HepG2 (cell line): ENCODE data around the gene HTR6. TPM values are rescaled to one million over a fixed set of nuclear protein-coding genes. Genes with fewer than 3 reads are reported as not detected.
A peak's percentile ranks its signal among the peaks of the same experiment; 100 is the strongest.

Experiments
- ATAC-seq: fragments of 200-7000 bp; cut with Tn5 transposase; 3 replicates; pipeline ENCODE4 v1.9.1; 2020; ENCODE audit warnings: mild to moderate bottlenecking, moderate library complexity
- BruUV-seq: library from RNA; stranded (reverse); fragments of 400-500 nt; replicated peaks from 2 replicates; lab custom pipeline; 2021; lab: Mats Ljungman, UMichigan
- CTCF ChIA-PET: fragments of 300-600 bp; formaldehyde crosslinking; extraction: SDS; loops from one replicate; lab custom pipeline; 2021; ENCODE audit warnings: low total read pairs, inconsistent platforms, low intra/inter-chr PET ratio; lab: Yijun Ruan, JAX
- POLR2A ChIA-PET: fragments of 350-600 bp; sonication (Branson Sonifier 250); formaldehyde crosslinking; loops from one replicate; lab custom pipeline; 2020; ENCODE audit warnings: antibody characterized with exemption, inconsistent platforms; lab: Yijun Ruan, JAX
- DNase-seq: peaks from one replicate; pipeline ENCODE4 v3.0.0-alpha.2; 2015; ENCODE audit warnings: low spot score
- FAIRE-seq: peaks from 3 replicates; lab custom pipeline; 2011; peaks lifted over from hg19 to GRCh38; lab: Jason Lieb, UNC
- H2AFZ ChIP-seq: one replicate; pipeline ENCODE4 v1.6.1; 2011; ENCODE audit warnings: low read length, inconsistent platforms
- H3K27ac ChIP-seq: fragments of 300-600 bp; 3 replicates; pipeline ENCODE4 v1.8.0; 2011; ENCODE audit warnings: mixed run types, mild to moderate bottlenecking, mixed read lengths, low read length, inconsistent platforms; ENCODE audit not compliant: insufficient read depth; ENCODE audit errors: extremely low read length
- H3K27me3 ChIP-seq, 2 experiments: fragments of 200-600 bp in 1 of 2; 2 replicates in 1 of 2; 3 replicates in 1 of 2; pipeline versions ENCODE4 v1.6.0 to v1.8.0; 2011; ENCODE audit warnings: low read length in 2 of 2, mild to moderate bottlenecking in 2 of 2, moderate library complexity in 2 of 2, inconsistent platforms in 1 of 2; ENCODE audit not compliant: insufficient read depth in 2 of 2, control insufficient read depth in 1 of 2
- H3K36me3 ChIP-seq, 2 experiments: fragments of 200-600 bp in 1 of 2; replicated peaks in 1 of 2; 2 replicates in 1 of 2; 3 replicates in 1 of 2; pipeline versions ENCODE4 v1.5.1 to v1.8.0; 2011; ENCODE audit warnings: low read length in 2 of 2, inconsistent platforms in 1 of 2; ENCODE audit not compliant: insufficient read depth in 2 of 2, control insufficient read depth in 1 of 2
- H3K4me1 ChIP-seq: 2 replicates; pipeline ENCODE4 v1.5.1; 2012; ENCODE audit warnings: low read length, inconsistent platforms; ENCODE audit not compliant: insufficient read depth
- H3K4me2 ChIP-seq: 2 replicates; pipeline ENCODE4 v1.6.0; 2011; ENCODE audit warnings: low read depth, low read length, inconsistent platforms
- H3K4me3 ChIP-seq, 3 experiments: fragments of 200-600 bp in 1 of 3; sonication (generic), shearing (Covaris generic) in 1 of 3; replicated peaks in 1 of 3; 2 replicates each; pipeline ENCODE4 v1.5.1; 2011 to 2016; ENCODE audit warnings: low read length in 3 of 3, inconsistent platforms in 2 of 3, low read depth in 2 of 3, mild to moderate bottlenecking in 2 of 3, control low read depth in 1 of 3, mixed read lengths in 1 of 3; ENCODE audit not compliant: insufficient read depth in 1 of 3
- H3K79me2 ChIP-seq: one replicate; pipeline ENCODE4 v1.6.1; 2011; ENCODE audit warnings: low read length, inconsistent platforms; ENCODE audit not compliant: insufficient read depth
- H3K9ac ChIP-seq: 2 replicates; pipeline ENCODE4 v1.6.0; 2011; ENCODE audit warnings: mild to moderate bottlenecking, low read depth, low read length, inconsistent platforms; ENCODE audit not compliant: insufficient read depth
- H3K9me3 ChIP-seq: 2 replicates; pipeline ENCODE4 v1.5.1; 2012; ENCODE audit warnings: mild to moderate bottlenecking, low read length
- H4K20me1 ChIP-seq: 2 replicates; pipeline ENCODE4 v1.6.0; 2011; ENCODE audit warnings: inconsistent platforms, mild to moderate bottlenecking, low read length, moderate library complexity; ENCODE audit not compliant: insufficient read depth
- ATRX ChIP-seq: sonication (generic); formaldehyde crosslinking; IDR thresholded peaks from 2 replicates; pipeline ENCODE4 v1.4.0; 2020; ENCODE audit warnings: missing genetic modification reagents, borderline replicate concordance
- BHLHE40 ChIP-seq: IDR thresholded peaks from 2 replicates; pipeline ENCODE4 v1.6.1; 2011; ENCODE audit warnings: low read length, improper control_type of control experiment
- E2F1 ChIP-seq: sonication (generic); formaldehyde crosslinking; IDR thresholded peaks from 2 replicates; pipeline ENCODE4 v1.5.0; 2020; ENCODE audit warnings: missing genetic modification reagents
- MAFG ChIP-seq: sonication (generic); formaldehyde crosslinking; IDR thresholded peaks from 2 replicates; pipeline ENCODE4 v1.5.1; 2020; ENCODE audit warnings: mild to moderate bottlenecking, missing genetic modification reagents
- MAFK ChIP-seq, 2 experiments: IDR thresholded peaks in 1 of 2; conservative IDR thresholded peaks in 1 of 2; 2 replicates each; pipeline ENCODE4 v1.6.1; 2011; ENCODE audit warnings: improper control_type of control experiment in 2 of 2, low read length in 2 of 2
- MYPOP ChIP-seq: sonication (generic); formaldehyde crosslinking; IDR thresholded peaks from 2 replicates; pipeline ENCODE4 v1.8.1; 2023; ENCODE audit warnings: mild to moderate bottlenecking, moderate library complexity, missing genetic modification reagents
- PATZ1 ChIP-seq: sonication (generic); formaldehyde crosslinking; IDR thresholded peaks from 2 replicates; pipeline ENCODE4 v1.4.0; 2020; ENCODE audit warnings: missing genetic modification reagents
- SATB2 ChIP-seq: sonication (generic); formaldehyde crosslinking; IDR thresholded peaks from 2 replicates; pipeline ENCODE4 v1.5.0; 2020; ENCODE audit warnings: missing genetic modification reagents
- SIN3B ChIP-seq: fragments of 150-350 bp; IDR thresholded peaks from 2 replicates; pipeline ENCODE4 v1.6.1; 2014; ENCODE audit warnings: low read length
- SRF ChIP-seq: IDR thresholded peaks from 2 replicates; pipeline ENCODE4 v1.6.1; 2011; ENCODE audit warnings: mild to moderate bottlenecking, low read depth, low read length, moderate library complexity
- STAG1 ChIP-seq: sonication (generic); formaldehyde crosslinking; IDR thresholded peaks from 2 replicates; pipeline ENCODE4 v1.4.0; 2020; ENCODE audit warnings: missing genetic modification reagents
- ZNF333 ChIP-seq: sonication (generic); formaldehyde crosslinking; IDR thresholded peaks from 2 replicates; pipeline ENCODE4 v1.4.0; 2020; ENCODE audit warnings: mild to moderate bottlenecking, missing genetic modification reagents, borderline replicate concordance
- ZNF343 ChIP-seq: sonication (generic); formaldehyde crosslinking; IDR thresholded peaks from 2 replicates; pipeline ENCODE4 v1.4.0; 2020; ENCODE audit warnings: mild to moderate bottlenecking, missing genetic modification reagents
- ZNF382 ChIP-seq: sonication (generic); formaldehyde crosslinking; IDR thresholded peaks from 2 replicates; pipeline ENCODE4 v1.5.0; 2020; ENCODE audit warnings: missing genetic modification reagents, mild to moderate bottlenecking, borderline replicate concordance
- ZNF652 ChIP-seq: IDR thresholded peaks from 2 replicates; pipeline ENCODE4 v1.6.1; 2016; ENCODE audit warnings: low read depth, borderline replicate concordance
- ZNF672 ChIP-seq: sonication (generic); formaldehyde crosslinking; IDR thresholded peaks from 2 replicates; pipeline ENCODE4 v1.8.1; 2022; ENCODE audit warnings: missing genetic modification reagents
- ZNF737 ChIP-seq: sonication (generic); formaldehyde crosslinking; IDR thresholded peaks from 2 replicates; pipeline ENCODE4 v1.5.0; 2020; ENCODE audit warnings: missing genetic modification reagents, mild to moderate bottlenecking, borderline replicate concordance
- ZNF768 ChIP-seq: sonication (generic); formaldehyde crosslinking; IDR thresholded peaks from 2 replicates; pipeline ENCODE4 v1.4.0; 2020; ENCODE audit warnings: missing genetic modification reagents
- ZSCAN30 ChIP-seq: sonication (generic); formaldehyde crosslinking; IDR thresholded peaks from 2 replicates; pipeline ENCODE4 v1.5.0; 2020; ENCODE audit warnings: mild to moderate bottlenecking, missing genetic modification reagents
- ZZZ3 ChIP-seq: sonication (generic); formaldehyde crosslinking; IDR thresholded peaks from 2 replicates; pipeline ENCODE4 v1.4.0; 2020; ENCODE audit warnings: missing genetic modification reagents, mild to moderate bottlenecking, borderline replicate concordance
- WGBS: methylation state at CpG from one replicate; pipeline ENCODE4 v1.1.6; 2017; ENCODE audit warnings: low lambda C conversion rate; 5-methylcytosine and 5-hydroxymethylcytosine counted together
- in situ Hi-C: cut with HindIII; loops from 2 replicates; pipeline ENCODE4 v1.10.0; 2017; ENCODE audit warnings: low pct_unique_long_range_greater_than_20kb; ENCODE audit not compliant: extremely low pct_ligation_motif_present
- intact Hi-C: fragments of 100-400 bp; cut with micrococcal nuclease; formaldehyde crosslinking; loops from one replicate; pipeline ENCODE4 v1.10.0; 2022; ENCODE audit not compliant: unreplicated experiment
- polyA plus RNA-seq, 8 experiments: library from polyadenylated mRNA; depleted of rRNA in 3 of 8; stranded (reverse) in 7 of 8; unstranded in 1 of 8; fragments of >200 nt; fragmentation: Illumina TruSeq in 4 of 8; extraction: Trizol in 4 of 8; gene quantifications; 2 replicates each; pipeline versions ENCODE4 v1.2.1 to v1.2.3, GENCODE V29; 2011 to 2016; ENCODE audit warnings: low read depth in 4 of 8, missing spikeins in 1 of 8, mixed read lengths in 1 of 8; ENCODE audit not compliant: insufficient read depth in 1 of 8
- total RNA-seq, 5 experiments: library from RNA; depleted of rRNA; stranded (reverse); fragments of >200 nt; fragmentation: Illumina TruSeq; extraction: Trizol; gene quantifications; 2 replicates each; pipeline ENCODE4 v1.2.3, GENCODE V29; 2016; ENCODE audit warnings: low read depth in 1 of 5

Gene HTR6
- total and polyA plus RNA-seq, 2 of the 13 experiments (the other 11 are each of a cell fraction or from before 2014, with no cell fraction given), result 0.04 TPM; not detected in 1

GRCh38 chr1:19644395-19644680, 20.3 kb upstream of the HTR6 start:
- Histone ChIP-seq H2AFZ (no peak overlapping the region), H3K4me2 (peak overlapping the region; percentile 95), H4K20me1 (no peaks in the 10 kb centered on the region), H3K4me3 (peak overlapping the region; percentile 68 to 83 (median 75)), H3K27ac (no peak overlapping the region), H3K79me2 (no peaks in the 10 kb centered on the region), H3K9me3 (no peaks in the 10 kb centered on the region), H3K27me3 (peaks cover 2 to 21% of the 10 kb centered on the region in 2 experiments; a peak in 3 of 5 replicates)
- no CpG with 5 or more reads among the region's 51 CpGs for WGBS
- in situ Hi-C loops, result no loop called here
- POLR2A ChIA-PET, result no interaction called here
- CTCF ChIA-PET, result no interaction called here
- DNase-seq, result no peak
- intact Hi-C loops, result loop anchor here (5.0 kb wide), 1 partner anchor 47 kb away; a partner anchor contains a TSS
- BruUV-seq, result no TSS peak
- TF ChIP-seq ZNF672 (CRISPR knock-in tag) (no peak), STAG1 (CRISPR knock-in tag) (no peak), SATB2 (CRISPR knock-in tag) (no peak), BHLHE40 (no peak), ZNF333 (CRISPR knock-in tag) (no peak), ZNF737 (CRISPR knock-in tag) (no peak), ATRX (CRISPR knock-in tag) (no peak), ZSCAN30 (CRISPR knock-in tag) (no peak), SIN3B (no peak), ZNF768 (no peak), ZNF382 (CRISPR knock-in tag) (no peak), ZNF343 (CRISPR knock-in tag) (no peak), E2F1 (CRISPR knock-in tag) (no peak), MYPOP (CRISPR knock-in tag) (no peak), PATZ1 (CRISPR knock-in tag) (no peak), MAFK (conservative IDR thresholded peaks at IDR 0.05 in 1 of 2, IDR thresholded peaks at IDR 0.05 in 1 of 2; ENCODE audit: low read length in 2 of 2) (no peak), SRF (no peak), ZNF652 (CRISPR knock-in tag) (no peak), ZZZ3 (CRISPR knock-in tag) (no peak), MAFG (CRISPR knock-in tag) (no peak)
- TF ChIP-seq, all 625 proteins: peak for 0
- H3K4me1 ChIP-seq, result peaks cover 47% of the 10 kb centered on the region
- ATAC-seq (no peak), FAIRE-seq (no peak)
- peak overlapping the region; percentile 67; the same call in 1 of the 2 replicates for H3K9ac ChIP-seq
- H3K36me3 ChIP-seq, result no peaks in the 10 kb centered on the region
